Cardiac ventricle fibroblast (primary cell): Measurements from ENCODE around the gene ART1. TPM values are rescaled to one million over a fixed set of nuclear protein-coding genes. Genes with fewer than 3 reads are reported as not detected.

ENCODE experiments used
- total RNA-seq: library from RNA; depleted of rRNA; stranded (reverse); fragments of >200 nt; gene quantifications from 2 replicates; pipeline ENCODE4 v1.2.3, GENCODE V29; 2015

ART1 gene
- total RNA-seq: not detected in 2 replicates

GRCh38 chr11:3644817-3645235 is at the start of gene ART1:
Gene ART1, plus strand, starts transcription at chr11:3645128. Its CDS starts 14,086 bp downstream, at chr11:3659214.

GRCh38 chr11:3641701-3642070 is 3.2 kb upstream of the ART1 start, which contains the start of gene ART5:
Gene ART5, minus strand, starts transcription at chr11:3641992. Its CDS starts 130 bp downstream, at chr11:3641862.

GRCh38 chr11:3671334-3672254 is 26.7 kb downstream of the ART1 start, which contains the start of gene CHRNA10:
Gene CHRNA10, minus strand, starts transcription at chr11:3671384. Its CDS starts 72 bp downstream, at chr11:3671312.

Other genes with a start within 250 kb of the ART1 start
- 0.25 TPM in 1 of 2 replicates, not detected in the other for gene ART5, start 3.1 kb upstream of the ART1 start, total RNA-seq
- not detected in 2 replicates for gene CHRNA10, start 26.3 kb downstream of the ART1 start, total RNA-seq
- 66.5 and 87.3 TPM in 2 replicates for gene NUP98, start 152.4 kb downstream of the ART1 start, total RNA-seq
- 9.4 and 15.3 TPM in 2 replicates for gene PGAP2, start 163.4 kb downstream of the ART1 start, total RNA-seq
- gene RHOG, start 195.8 kb downstream of the ART1 start, total RNA-seq: 26.6 and 36.1 TPM in 2 replicates
- 25.0 and 27.7 TPM in 2 replicates for gene STIM1, start 210.5 kb downstream of the ART1 start, total RNA-seq